Ovary (tissue), 3 donors: ENCODE data around the gene FFAR2.

Experiments used
- CTCF ChIP-seq, 3 donors: fragments of 450-650 bp in 2 of 3; fragments of 200-600 bp in 1 of 3; IDR thresholded peaks; one replicate each; pipeline versions ENCODE4 v1.5.1 to v1.8.0; 2016 to 2022; ENCODE audit warnings: antibody characterized with exemption in 3 of 3, mild to moderate bottlenecking in 1 of 3
- EP300 ChIP-seq: sonication (generic); formaldehyde crosslinking; IDR thresholded peaks from one replicate; pipeline ENCODE4 v1.6.1; 2017; ENCODE audit warnings: antibody characterized with exemption
- POLR2A ChIP-seq: fragments of 450-650 bp; IDR thresholded peaks from one replicate; pipeline ENCODE4 v1.6.1; 2017; ENCODE audit warnings: antibody characterized with exemption, mild to moderate bottlenecking, moderate library complexity
- donor health status: DM: no; HTN: no; CAD: no.

- no peak for TF ChIP-seq CTCF (IDR thresholded peaks at IDR 0.05)
- no peak for TF ChIP-seq POLR2A
- no peak for TF ChIP-seq EP300
Observed at GRCh38 chr19:35454663-35455062, 6.6 kb downstream of the FFAR2 start.
